CD4-positive, alpha-beta T cell treated with Interleukin-6 at 100 ng/mL for 8 hours (primary cell): ENCODE results near the gene B3GAT3.
"Not testable (repeated sequence)": the region's sequence is repeated elsewhere in the genome, so short reads cannot be mapped to it uniquely, and the experiment has no call there.

Source experiments
- DNase-seq: peaks from one replicate; pipeline ENCODE4 v3.0.0-alpha.2; 2020; ENCODE audit warnings: mixed read lengths, low spot score

Gene B3GAT3

DNA sequence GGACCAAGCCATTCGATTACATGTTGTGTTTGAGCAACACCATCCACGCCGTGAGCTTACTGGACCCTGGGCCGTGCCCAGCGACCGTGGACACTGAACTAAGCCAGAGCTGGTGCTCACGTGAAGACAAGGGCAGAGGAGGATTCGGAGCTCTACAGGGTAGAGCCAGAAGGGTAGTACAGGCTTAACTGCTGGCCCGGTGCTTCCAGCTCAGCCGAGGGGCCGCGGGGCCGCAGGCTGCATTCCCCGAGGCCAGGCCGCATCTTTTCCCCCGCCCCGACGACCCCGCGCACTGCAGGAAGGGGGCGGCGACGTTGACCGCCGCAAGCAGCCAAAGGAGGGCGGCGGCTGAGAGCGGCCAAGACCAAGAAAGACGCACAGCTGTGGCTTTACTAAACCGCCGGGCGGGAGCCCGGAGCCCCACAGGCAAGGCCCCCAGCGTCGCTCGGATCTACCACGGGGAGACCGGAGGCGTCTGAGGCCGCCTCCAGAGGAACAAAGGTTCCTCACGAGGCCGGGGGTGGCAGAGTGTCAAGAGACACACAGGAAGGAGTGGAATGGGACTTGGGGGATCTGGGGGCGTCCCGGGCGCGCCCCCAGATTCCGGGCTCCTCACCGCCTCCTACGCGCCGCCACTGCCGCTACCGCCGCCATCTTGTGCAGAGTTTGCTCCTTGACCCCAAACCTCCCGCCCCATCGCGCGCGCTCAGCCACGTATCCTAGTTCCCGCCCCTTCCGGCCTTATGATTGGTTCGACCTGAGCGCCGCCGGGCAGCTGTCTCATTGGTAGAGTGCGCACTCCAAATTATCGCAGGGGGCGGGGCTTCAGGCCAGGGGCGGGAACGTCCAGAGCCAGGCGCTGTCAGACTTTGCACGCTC is 24.4 kb upstream of the B3GAT3 start, which contains the start of gene GANAB:
TSS of gene GANAB (minus strand) at position 668 of the 879 bp plus-strand sequence. CDS start at position 654, 14 bp downstream.
- DNase-seq, result peak; percentile 98

DNA sequence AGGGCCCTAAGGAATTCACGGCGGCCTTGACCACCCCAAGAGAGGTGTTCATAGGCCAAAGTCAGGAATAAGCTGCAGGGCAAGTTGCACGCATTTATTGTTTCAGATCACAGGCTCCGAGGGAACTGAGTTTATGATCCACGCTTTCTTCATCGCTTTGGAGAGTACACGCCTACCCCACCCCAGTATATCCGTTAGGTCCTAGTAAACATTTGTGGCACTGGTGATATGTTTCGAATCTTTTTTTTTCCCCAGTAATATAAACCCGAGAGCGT is 23.8 kb upstream of the B3GAT3 start:
- DNase-seq, result no peak

DNA sequence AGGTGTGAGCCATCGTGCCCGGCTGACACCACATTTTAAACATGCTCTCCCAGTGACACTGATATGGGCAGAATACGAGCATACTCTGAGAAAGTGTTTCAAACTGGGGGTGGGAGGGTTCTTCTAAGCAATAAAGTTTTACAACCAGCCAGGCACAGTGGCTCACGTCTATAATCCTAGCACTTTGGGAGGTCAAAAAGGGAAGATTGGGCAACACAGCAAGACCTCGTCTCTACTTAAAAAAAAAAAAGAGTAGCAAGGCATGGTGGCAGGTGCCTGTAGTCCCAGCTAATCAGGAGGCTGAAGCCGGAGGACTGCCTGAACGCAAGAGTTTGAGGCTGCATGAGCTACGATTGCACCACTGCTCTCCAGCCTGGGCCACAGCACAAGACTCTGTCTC is 22.4 kb upstream of the B3GAT3 start:
- no peak for DNase-seq

DNA sequence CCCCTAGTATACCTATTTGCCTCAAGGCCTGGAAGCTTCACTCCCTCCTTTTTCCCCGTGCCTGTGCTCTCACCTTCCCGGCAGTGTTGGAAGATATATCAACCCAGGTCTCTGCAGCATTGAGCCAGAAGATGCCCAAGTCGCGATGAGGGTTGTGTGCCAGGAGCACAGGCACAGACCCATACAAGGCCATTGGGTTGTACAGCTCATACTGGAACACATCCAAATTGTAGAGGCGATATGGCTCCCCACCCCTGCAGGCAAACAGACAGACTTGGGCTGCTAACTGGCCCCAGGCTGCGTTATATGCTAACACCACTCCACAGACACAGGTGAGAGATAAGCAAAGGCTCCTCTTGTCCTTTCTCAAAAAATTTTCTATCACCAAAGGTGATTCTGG is 10.7 kb upstream of the B3GAT3 start:
- DNase-seq, result no peak

DNA sequence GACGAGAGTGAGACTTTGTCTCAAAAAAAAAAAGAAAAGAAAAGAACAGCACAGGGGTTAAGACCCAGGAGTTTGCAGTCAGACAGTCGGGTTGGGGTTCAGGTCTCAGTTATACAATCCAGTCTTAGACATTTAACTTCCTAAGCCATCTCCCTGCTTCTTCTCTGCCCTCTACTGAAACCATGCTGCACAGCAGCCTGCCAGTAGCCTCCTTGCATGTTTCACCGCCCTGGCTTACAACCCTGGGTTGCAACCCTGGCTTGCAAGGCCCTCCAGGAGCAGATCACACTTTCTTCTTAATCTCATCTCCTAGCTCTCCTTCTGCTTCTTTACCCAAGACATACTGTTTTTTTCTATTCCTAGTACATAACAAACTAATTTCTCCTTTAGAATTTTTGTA is 5.9 kb upstream of the B3GAT3 start:
- DNase-seq, result no peak

DNA sequence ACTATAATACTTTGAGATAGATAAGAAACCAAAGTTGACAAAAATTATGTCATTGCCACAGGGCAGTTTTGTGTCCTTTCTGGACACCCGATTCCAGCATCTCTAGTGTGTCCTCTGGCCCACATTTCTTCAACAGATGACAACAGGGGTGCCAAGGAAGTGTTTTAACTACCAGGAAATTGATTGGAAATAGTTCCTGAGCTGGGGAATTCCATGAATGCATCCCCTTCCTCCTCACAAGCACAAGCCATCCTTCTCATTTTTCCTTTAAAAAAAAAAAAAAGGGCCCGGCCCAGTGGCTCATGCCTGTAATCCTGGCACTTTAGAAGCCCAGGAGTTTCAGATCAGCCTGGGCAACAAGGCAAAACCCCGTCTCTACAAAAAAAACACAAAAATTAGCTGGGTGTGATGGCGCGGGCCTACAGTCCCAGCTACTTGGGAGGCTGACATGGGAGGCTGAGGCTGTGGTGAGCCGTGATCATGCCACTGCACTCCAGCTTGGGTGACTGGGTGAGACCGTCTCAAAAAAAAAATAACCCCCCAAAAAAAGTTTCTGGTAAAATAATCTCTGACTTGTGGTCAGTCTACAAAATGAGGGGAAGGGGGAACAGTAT is 797 bp upstream of the B3GAT3 start:
- no peak for DNase-seq

DNA sequence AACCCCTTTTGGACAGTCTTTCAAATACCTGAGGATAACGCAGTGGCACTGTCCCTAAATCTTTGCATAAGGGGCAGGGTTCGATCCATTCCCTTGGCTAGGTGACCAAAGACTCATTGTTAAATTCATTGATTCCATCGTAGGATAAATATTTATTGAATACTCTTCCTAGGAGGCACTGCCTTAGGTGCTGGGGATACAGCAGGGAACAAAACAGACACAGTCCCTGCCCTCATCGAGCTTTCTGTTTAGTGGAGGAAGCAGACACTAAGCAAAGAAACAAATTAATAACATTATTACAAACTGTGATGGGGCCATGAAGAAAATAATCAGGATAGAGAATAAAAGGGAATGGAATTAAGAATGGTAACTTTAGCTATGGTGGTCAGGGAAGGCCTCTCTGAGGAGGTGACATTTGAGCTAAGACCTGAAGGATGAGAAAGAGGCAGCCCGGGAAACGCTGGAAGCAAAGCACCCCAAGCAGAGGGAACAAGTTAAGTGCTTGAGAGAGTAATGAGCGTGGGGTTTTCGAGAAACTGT is 689 bp downstream of the B3GAT3 start:
- no peak for DNase-seq

DNA sequence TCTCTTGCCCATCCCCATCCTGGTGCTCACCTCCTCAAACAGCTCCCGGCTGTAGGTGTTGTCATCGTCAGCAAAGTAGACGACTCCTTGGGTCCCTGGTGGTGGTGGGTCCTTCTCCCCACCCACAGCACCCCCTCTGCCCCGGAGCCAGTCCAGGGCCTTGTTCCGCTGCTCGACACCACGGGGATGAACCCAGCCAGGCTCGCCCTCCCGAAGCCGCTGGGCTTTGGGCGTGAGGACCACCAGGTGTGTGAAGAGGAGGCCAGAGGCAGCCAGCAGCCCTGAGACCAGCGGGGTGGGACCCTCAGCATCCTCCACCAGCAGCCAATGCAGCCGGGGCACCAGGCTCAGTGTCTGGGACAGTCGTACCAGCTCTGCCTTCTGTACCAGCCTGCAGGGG is 4.8 kb downstream of the B3GAT3 start:
- DNase-seq, result not testable (repeated sequence)

DNA sequence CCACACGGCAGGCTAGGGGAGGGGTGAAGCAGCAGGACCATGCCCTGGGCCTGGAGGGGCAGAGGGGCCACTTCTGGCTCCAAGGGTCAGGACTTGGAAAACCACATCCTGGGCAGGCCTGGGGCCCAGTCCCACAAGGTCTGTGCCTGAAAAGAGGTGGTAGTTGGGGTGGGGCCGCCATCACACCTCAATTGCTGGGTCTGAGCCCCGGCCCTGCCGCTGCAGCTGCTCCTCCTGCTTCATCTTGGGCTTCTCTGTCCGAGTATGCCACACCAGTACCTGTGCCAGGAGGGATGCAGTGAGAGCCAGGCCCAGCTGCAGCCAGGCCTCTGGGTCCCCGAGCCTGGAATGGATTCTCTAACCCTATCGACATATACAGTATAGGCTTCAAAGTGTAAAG is 6.3 kb downstream of the B3GAT3 start:
- DNase-seq, result no peak

DNA sequence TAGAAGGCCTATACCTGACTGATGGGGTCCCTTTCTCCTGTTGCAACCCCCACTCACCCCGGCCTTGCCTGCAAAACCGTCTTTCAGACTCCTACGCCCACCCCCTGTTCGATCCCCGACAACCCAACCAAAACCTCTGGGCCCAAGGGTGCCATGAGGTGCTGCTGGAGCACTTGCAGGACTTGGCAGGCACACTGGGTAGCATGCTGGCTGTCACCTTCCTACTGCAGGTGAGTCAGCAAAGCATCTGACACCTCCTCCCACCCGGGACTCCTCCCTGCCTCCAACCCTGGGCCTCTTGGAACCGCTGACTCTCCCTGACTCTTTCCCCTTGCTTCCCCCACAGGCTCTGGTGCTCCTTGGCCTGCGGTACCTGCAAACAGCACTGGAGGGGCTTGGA is 7.5 kb downstream of the B3GAT3 start:
- DNase-seq, result no peak

DNA sequence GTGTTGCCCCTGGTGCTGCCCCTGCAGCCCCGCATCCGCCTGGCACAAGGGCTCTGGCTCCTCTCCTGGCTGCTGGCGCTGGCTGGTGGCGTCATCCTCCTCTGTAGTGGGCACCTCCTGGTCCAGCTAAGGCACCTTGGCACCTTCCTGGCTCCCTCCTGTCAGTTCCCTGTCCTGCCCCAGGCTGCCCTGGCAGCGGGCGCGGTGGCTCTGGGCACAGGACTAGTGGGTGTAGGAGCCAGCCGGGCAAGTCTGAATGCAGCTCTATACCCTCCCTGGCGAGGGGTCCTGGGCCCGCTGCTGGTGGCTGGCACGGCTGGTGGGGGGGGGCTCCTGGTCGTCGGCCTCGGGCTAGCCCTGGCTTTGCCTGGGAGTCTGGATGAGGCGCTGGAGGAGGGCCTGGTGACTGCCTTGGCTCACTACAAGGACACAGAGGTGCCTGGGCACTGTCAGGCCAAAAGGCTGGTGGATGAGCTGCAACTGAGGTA is 8.5 kb downstream of the B3GAT3 start:
- DNase-seq, result no peak

DNA sequence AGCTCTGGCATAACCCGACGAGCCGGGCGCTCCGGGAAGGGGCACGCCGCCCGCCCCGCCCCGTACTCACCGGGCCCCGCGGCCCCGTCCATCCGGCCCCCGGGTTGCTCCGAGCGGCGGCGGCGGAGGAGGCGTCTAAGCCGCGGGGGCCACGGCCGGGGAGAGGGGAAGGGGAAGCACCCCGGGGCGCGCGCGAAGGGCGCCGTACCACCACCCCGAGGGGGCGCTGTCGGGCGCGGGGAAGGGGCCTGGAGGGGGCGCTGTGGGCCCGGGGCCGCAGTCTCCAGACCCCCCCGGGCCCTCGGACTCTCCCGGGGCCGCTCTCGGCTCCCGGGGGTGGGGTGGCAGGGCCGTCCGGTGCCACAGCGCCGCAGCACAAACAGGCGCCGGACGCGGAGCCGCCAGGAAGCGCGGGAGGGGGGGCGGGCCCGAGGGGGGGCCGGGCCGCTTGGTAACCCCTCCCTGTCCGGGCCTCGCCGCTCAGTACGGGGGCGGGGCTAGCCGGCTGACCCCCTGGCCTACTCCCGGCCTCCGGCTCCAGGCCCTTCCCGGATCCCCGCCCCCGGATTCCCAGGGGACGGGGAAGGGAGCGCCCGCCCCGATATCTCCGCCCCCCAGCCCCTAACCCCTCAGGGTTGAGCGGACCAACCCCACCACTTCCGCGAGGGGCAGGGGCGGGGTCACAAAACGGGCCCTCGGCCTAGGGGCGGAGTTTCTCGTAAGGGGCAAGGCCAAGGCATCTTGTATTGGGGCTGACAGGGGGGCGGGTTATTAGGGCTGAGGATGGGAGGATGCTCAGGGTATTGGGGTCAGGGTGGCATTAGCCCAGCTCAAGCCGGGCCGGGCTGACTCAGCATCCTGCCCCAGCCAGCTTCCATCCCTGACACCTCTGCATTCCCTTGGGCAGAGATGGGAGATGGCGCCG is 9.2 kb downstream of the B3GAT3 start, which contains the start of the genes EML3 and ROM1:
TSS of gene EML3 (minus strand) at position 410 of the 925 bp plus-strand sequence. CDS start at position 92, 318 bp downstream.
TSS of gene ROM1 (plus strand) at position 892 of the 925 bp plus-strand sequence. CDS start at position 917, 25 bp downstream.
- DNase-seq, result peak; percentile 91

DNA sequence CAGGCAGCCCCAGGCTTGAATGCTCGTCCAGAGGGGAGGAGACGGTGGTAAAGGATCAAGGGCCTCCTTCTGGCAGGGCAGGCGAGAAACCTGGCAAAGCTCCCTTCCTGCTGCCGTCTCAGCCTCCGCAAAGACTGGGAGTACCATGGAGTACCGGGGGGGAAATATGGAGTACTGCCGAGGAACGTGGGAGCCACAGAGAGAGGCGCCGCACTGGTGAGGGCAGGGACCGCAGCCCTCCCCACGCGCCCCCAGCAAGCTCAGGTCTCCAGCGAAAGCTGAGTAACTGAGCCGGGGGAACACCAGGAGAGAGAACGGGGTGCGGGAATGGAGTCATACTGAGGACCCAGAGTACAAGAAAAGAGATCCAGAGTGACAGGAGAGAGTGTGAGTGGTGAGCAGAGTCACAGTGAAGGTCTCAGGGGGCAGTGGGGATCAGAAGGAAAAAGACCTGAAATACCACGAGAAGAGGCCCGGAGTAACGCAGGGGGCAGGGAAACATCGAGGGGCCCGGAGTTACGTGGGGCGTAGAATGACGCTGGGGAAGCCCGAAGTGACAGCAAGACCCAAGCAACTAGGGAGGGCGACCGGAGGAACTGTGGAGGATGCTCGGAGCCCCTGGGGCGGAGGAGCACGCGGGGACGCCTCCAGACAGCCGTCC is 10.0 kb downstream of the B3GAT3 start:
- DNase-seq, result no peak

DNA sequence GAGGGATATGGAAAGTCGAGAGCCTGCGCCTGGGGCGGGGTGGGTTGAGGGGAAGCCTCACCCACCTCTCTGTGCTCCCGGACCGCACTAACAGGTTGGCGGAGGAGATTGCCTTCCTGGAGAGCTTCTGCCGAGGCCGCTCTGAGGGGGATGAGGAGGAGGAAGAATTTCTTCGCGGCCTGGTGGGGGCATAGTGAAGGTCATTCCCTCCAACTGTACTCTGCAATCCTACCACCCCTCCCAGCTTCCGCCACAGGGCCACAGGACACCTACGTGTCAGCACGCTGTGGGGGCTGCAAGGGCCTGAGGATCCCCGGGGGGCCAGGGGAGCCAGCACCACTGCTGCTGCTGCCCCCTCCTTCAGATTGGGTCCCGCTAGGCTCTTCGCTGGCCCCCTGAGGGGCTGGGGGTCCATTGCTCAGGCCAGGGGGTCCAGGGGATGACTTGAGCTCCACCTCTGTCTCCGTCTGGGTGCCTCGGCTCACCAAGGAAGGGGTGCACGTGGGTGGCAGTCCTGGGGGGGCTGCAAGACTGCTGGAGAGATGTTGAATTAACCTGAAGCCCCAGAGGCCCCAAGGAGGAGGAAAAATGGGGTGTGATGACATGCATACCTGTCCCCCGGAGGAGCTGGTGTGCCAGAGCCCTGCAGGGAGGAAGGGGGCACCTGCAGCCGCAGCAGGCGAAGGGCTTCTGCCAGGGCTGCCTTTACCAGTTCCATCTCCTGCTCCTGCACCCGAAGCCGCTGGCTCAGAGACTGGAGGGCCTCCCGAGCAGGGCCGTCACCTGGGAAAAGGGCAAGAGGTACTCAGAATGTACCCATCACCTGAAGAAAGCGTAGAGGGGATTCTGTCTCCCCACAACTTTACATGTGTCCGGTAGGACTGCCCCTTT is 10.7 kb downstream of the B3GAT3 start:
- no peak for DNase-seq

DNA sequence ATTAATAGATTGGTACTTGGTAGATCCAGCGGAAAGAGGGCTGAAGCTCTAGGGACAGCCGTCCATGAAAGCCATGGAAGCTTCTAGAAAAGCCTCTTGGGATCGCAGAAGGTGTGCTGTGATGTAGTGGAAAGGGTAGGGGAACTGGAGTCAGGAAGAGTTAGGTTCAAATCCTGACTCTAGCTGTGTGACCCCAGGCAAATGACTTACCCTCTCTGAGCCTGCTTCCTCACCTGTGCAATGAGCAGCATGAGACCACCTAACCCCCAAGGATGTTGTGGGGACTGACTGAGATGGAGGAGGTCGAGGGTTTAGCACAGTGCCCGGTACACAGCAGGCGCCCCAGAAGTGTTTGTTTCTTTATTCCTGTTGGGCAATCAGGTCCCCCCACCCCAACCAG is 11.4 kb downstream of the B3GAT3 start:
- no peak for DNase-seq

DNA sequence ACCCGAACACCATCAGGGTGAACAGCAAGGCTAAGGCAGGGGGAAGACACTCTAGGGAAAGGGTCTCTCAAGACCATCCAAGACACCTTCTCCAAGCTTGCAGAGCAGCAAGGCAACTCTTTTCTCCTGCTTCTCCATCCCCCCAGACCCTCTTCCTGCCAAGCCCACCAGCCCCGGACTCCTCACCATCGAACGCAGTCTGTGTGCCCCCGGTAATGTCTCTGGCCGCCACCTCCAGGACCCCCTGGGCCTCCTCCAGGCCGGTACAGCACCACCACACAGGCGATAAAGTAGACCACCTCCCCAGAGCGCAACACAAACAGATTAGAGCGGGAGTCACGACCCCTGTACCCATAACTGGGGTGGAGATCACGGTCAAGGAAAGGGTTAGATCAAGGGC is 13.0 kb downstream of the B3GAT3 start:
- DNase-seq, result no peak

DNA sequence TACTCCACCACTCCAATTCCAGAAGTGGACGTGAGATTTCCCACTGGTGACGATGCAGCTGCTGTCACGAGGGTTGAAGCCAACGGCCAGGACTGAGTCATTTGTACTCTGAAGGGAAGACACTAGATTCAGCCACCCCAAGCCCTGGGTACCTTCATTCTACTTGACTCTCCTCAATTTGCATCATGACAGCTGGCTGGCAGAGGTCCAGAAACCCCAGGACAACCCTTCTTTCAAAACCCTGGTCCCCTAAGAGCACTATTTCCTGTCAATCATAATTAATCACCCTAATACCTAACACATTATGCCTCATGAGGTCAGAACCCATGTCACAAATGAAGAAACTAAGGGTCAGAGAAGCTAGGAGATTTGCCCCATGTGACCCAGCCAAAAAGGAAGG is 14.1 kb downstream of the B3GAT3 start:
- DNase-seq, result no peak

DNA sequence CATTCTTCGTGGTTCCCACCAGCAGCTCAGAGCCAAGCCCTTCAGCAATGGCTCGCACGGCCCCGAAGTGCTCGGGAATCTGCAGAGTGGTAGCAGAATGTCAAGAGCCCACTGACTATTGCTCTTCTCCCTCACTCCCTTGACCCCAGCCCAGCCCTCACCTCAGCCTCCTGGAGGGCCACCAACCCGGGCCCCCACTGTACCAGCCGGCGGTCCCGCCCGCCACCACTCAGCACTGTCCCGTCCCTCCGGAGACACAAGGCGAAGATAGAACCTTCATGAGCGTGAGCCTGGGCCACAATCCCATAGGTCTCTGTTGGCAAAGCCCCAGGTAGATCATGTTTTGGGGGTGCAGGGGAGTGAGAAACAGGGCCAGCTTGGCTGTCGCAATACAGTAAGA is 15.9 kb downstream of the B3GAT3 start:
- DNase-seq, result no peak

DNA sequence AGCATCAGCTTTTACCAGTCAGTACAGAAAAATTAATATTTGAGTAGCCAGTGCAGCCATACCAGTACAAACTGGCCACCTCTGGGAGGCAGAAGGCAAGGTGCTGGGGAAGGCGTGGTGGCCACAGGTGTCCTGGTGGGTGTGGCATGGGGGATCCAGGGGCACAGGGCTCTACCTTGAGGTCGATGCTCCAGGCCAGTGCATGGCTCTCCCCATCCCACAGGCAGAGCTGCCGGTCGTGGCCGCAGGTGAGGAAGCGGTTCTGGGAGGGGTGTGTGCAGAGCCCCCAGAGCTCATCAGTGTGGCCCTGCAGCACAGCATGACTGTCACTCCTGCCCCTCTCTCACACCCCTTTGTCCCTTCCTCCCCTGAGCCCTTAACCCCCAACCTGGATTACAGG is 16.3 kb downstream of the B3GAT3 start:
- no peak for DNase-seq

DNA sequence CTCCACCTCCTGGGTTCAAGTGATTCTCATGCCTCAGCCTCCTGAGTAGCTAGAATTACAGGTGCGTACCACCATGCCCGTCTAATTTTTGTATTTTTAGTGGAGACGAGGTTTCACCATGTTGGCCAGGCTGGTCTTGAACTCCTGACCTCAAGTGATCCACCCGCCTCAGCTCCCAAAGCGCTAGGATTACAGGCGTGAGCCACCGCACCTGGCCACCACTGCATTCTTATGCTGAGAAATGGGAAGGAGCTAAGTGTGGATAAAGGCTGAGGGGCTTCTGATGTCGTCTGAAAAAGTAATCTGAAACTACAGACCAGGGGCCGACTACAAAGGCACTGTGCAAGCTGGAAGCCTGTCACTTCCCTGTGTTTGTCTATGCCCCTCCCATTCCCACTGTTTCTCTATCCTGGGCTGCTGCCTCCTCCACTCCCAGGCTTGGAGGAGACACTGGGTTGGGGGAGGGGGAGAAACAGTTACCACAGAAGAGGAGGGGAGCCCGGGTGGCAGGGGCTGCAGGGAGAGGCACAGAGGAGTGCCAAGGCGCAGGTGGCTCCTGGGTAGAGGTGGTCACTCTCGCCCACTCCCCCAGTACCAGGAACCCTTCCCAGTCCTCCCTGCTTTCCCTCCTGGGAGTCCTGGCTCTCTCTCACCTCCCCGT is 17.2 kb downstream of the B3GAT3 start:
- no peak for DNase-seq
